Esophagus muscularis mucosa (tissue), 4 donors: ENCODE measurements around the gene LARGE1. TPM values are rescaled to one million over a fixed set of nuclear protein-coding genes. Genes with fewer than 3 reads are reported as not detected.

Source experiments
- DNase-seq: peaks from one replicate; pipeline ENCODE4 v3.0.0-alpha.2; 2017; ENCODE audit errors: extremely low spot score
- H3K27ac ChIP-seq, 4 donors: fragments of 200-600 bp; sonication (generic); replicated peaks in 1 of 4; 1 replicate in 3 of 4; 2 replicates in 1 of 4; pipeline ENCODE4 v1.5.1; 2016 to 2019; ENCODE audit warnings: mild to moderate bottlenecking in 1 of 4
- H3K27me3 ChIP-seq, 4 donors: fragments of 200-600 bp; sonication (generic); one replicate each; pipeline versions ENCODE4 v1.5.1 to v1.6.0; 2016 to 2019
- H3K36me3 ChIP-seq, 4 donors: fragments of 200-600 bp; sonication (generic); one replicate each; pipeline ENCODE4 v1.5.1; 2016 to 2019
- H3K4me1 ChIP-seq, 4 donors: fragments of 200-600 bp; sonication (generic); one replicate each; pipeline ENCODE4 v1.5.1; 2016 to 2019
- H3K4me3 ChIP-seq, 4 donors: fragments of 200-600 bp; sonication (generic); 1 replicate in 2 of 4; 2 replicates in 2 of 4; pipeline ENCODE4 v1.5.1; 2016 to 2019; ENCODE audit warnings: mild to moderate bottlenecking in 4 of 4, moderate library complexity in 1 of 4
- H3K9me3 ChIP-seq, 4 donors: fragments of 200-600 bp; sonication (generic); 1 replicate in 3 of 4; 2 replicates in 1 of 4; pipeline ENCODE4 v1.5.1; 2016 to 2019
- EP300 ChIP-seq: sonication (generic); formaldehyde crosslinking; IDR thresholded peaks from one replicate; pipeline ENCODE4 v1.6.1; 2017; ENCODE audit warnings: antibody characterized with exemption
- POLR2A ChIP-seq: fragments of 450-650 bp; IDR thresholded peaks from one replicate; pipeline ENCODE4 v1.6.1; 2017; ENCODE audit warnings: antibody characterized with exemption, moderate library complexity, mild to moderate bottlenecking, low read depth
- POLR2AphosphoS5 ChIP-seq, 2 donors: sonication (generic); formaldehyde crosslinking; IDR thresholded peaks; one replicate each; pipeline ENCODE4 v1.6.1; 2017; ENCODE audit warnings: antibody characterized with exemption in 2 of 2
- WGBS: methylation state at CpG from one replicate; pipeline ENCODE4 v1.1.5; 2018; 5-methylcytosine and 5-hydroxymethylcytosine counted together
- intact Hi-C: fragments of 100-400 bp; cut with DNase I; formaldehyde crosslinking; loops from one replicate; pipeline ENCODE4 v1.15.1; 2023
- total RNA-seq, 4 donors: library from RNA; depleted of rRNA; stranded (reverse); fragments of >200 nt; gene quantifications; one replicate each; pipeline versions ENCODE4 v1.1.0 to v1.2.1, GENCODE V29; 2016
- TF ChIP-seq, protein P1 (sequence below), 3 experiments: fragments of 200-600 bp in 2 of 3; fragments of 450-650 bp in 1 of 3; sonication (generic) in 2 of 3; IDR thresholded peaks; one replicate each; pipeline ENCODE4 v1.5.1; 2017 to 2019; ENCODE audit warnings: antibody characterized with exemption in 3 of 3, mild to moderate bottlenecking in 2 of 3, moderate library complexity in 1 of 3

The LARGE1 gene
- total RNA-seq, 4 donors from 2014 or later, result 29.9 to 48.4 (median 32.4) TPM

GRCh38 chr22:33869946-33870345, 50.3 kb downstream of the LARGE1 start:
- no peak overlapping the region for H3K4me3 ChIP-seq
- peaks cover 61 to 72% (median 68%) of the 10 kb centered on the region in 4 donors for H3K4me1 ChIP-seq
- no peaks in the 10 kb centered on the region for H3K36me3 ChIP-seq
- TF ChIP-seq, protein P1, sequence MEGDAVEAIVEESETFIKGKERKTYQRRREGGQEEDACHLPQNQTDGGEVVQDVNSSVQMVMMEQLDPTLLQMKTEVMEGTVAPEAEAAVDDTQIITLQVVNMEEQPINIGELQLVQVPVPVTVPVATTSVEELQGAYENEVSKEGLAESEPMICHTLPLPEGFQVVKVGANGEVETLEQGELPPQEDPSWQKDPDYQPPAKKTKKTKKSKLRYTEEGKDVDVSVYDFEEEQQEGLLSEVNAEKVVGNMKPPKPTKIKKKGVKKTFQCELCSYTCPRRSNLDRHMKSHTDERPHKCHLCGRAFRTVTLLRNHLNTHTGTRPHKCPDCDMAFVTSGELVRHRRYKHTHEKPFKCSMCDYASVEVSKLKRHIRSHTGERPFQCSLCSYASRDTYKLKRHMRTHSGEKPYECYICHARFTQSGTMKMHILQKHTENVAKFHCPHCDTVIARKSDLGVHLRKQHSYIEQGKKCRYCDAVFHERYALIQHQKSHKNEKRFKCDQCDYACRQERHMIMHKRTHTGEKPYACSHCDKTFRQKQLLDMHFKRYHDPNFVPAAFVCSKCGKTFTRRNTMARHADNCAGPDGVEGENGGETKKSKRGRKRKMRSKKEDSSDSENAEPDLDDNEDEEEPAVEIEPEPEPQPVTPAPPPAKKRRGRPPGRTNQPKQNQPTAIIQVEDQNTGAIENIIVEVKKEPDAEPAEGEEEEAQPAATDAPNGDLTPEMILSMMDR (IDR thresholded peaks at IDR 0.05), result no peak
- no peak for TF ChIP-seq POLR2A
- TF ChIP-seq POLR2AphosphoS5 (IDR thresholded peaks at IDR 0.05), result no peak
- no peak for TF ChIP-seq EP300
- no peaks in the 10 kb centered on the region for H3K9me3 ChIP-seq
- peak overlapping the region in 2 of 4 donors; percentile 9 to 20 for H3K27ac ChIP-seq
- 81% methylated on average over 2 of the region's 2 CpGs for WGBS
- no peaks in the 10 kb centered on the region for H3K27me3 ChIP-seq
- no peak for DNase-seq
- intact Hi-C loops, result no loop called here

DNA sequence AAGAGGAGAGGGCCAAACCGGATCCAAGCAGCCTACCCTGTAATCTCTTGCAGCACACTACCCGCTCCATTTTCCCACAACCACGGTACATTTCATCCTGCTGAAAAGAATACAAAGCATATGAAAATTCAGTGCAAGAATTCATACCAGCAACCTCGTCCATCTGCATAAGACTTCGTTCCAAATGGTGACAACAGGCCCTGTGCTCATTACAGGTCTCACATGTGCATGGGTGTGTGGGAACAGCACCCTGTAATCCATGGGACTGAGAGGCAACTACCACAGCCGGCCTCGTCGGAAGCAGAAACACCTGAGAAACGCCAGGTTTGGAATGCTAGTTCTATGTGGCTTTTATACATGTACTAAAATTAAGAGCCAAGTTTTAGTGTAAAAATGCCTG, 52.3 kb downstream of the LARGE1 start:
- Histone ChIP-seq H3K36me3 (no peaks in the 10 kb centered on the region), H3K27ac (peak overlapping the region; percentile 53 to 79 (median 73)), H3K9me3 (no peaks in the 10 kb centered on the region), H3K27me3 (no peaks in the 10 kb centered on the region), H3K4me1 (peaks cover 53 to 70% (median 57%) of the 10 kb centered on the region in 4 donors), H3K4me3 (no peak overlapping the region)
- no peak for DNase-seq
- TF ChIP-seq, protein P1 (IDR thresholded peaks at IDR 0.05), result no peak
- intact Hi-C loops, result no loop called here
- WGBS, result 92% methylated on average over 9 of the region's 9 CpGs

- H3K27ac ChIP-seq, result peak overlapping the region; percentile 53 to 79 (median 73)
- DNase-seq, result no peak
- no peaks in the 10 kb centered on the region for H3K27me3 ChIP-seq
- no peak overlapping the region for H3K4me3 ChIP-seq
- 55% methylated on average over 12 of the region's 12 CpGs for WGBS
- H3K4me1 ChIP-seq, result peaks cover 50 to 65% (median 55%) of the 10 kb centered on the region in 4 donors
- intact Hi-C loops, result no loop called here
- TF ChIP-seq POLR2A, result no peak
- TF ChIP-seq POLR2AphosphoS5 (IDR thresholded peaks at IDR 0.05), result peak; percentile 10 to 16
- H3K36me3 ChIP-seq, result no peaks in the 10 kb centered on the region
- no peaks in the 10 kb centered on the region for H3K9me3 ChIP-seq
These were observed 53.0 kb downstream of the LARGE1 start for GRCh38 chr22:33867118-33867866.

- no peak for DNase-seq
- no peaks in the 10 kb centered on the region for H3K9me3 ChIP-seq
- TF ChIP-seq POLR2A, result no peak
- TF ChIP-seq, protein P1 (IDR thresholded peaks at IDR 0.05), result no peak
- TF ChIP-seq EP300, result no peak
- H3K4me1 ChIP-seq, result peaks cover 51 to 65% (median 57%) of the 10 kb centered on the region in 4 donors
- peak overlapping the region in 3 of 4 donors; percentile 9 to 78 (median 53) for H3K27ac ChIP-seq
- H3K36me3 ChIP-seq, result no peaks in the 10 kb centered on the region
- intact Hi-C loops, result no loop called here
- 82% methylated on average over 3 of the region's 3 CpGs for WGBS
- H3K4me3 ChIP-seq, result no peak overlapping the region
- H3K27me3 ChIP-seq, result no peaks in the 10 kb centered on the region
These were observed 53.8 kb downstream of the LARGE1 start for GRCh38 chr22:33866511-33866910.

GRCh38 chr22:33865996-33866395, 54.3 kb downstream of the LARGE1 start:
- Histone ChIP-seq H3K4me3 (no peak overlapping the region), H3K27ac (peak overlapping the region in 3 of 4 donors; percentile 9 to 78 (median 50)), H3K4me1 (peaks cover 52 to 66% (median 59%) of the 10 kb centered on the region in 4 donors), H3K27me3 (no peaks in the 10 kb centered on the region), H3K9me3 (no peaks in the 10 kb centered on the region), H3K36me3 (no peaks in the 10 kb centered on the region)
- intact Hi-C loops, result no loop called here
- TF ChIP-seq, protein P1 (IDR thresholded peaks at IDR 0.05), result no peak
- TF ChIP-seq POLR2AphosphoS5 (IDR thresholded peaks at IDR 0.05) (no peak), POLR2A (no peak), EP300 (no peak)
- WGBS, result 60% methylated on average over 1 of the region's 1 CpG
- DNase-seq, result no peak
